Testis (tissue), 5 donors: ENCODE data around the gene ZFC3H1. TPM values are rescaled to one million over a fixed set of nuclear protein-coding genes. Genes with fewer than 3 reads are reported as not detected.

ENCODE experiments used
- DNase-seq: peaks from one replicate; pipeline ENCODE4 v3.0.0-alpha.2; 2019
- H3K27ac ChIP-seq, 2 donors: fragments of 200-600 bp; sonication (generic); one replicate each; pipeline ENCODE4 v1.5.1; 2019
- H3K27me3 ChIP-seq: fragments of 200-600 bp; sonication (generic); one replicate; pipeline ENCODE4 v1.5.1; 2019
- H3K36me3 ChIP-seq: fragments of 200-600 bp; sonication (generic); one replicate; pipeline ENCODE4 v1.5.1; 2017; ENCODE audit warnings: low read depth; ENCODE audit errors: missing control alignments
- H3K4me1 ChIP-seq: fragments of 200-600 bp; sonication (generic); one replicate; pipeline ENCODE4 v1.5.1; 2019
- H3K4me3 ChIP-seq, 2 donors: fragments of 200-600 bp; sonication (generic); one replicate each; pipeline ENCODE4 v1.5.1; 2017 to 2019
- H3K9me3 ChIP-seq: fragments of 200-600 bp; sonication (generic); one replicate; pipeline ENCODE4 v1.5.1; 2017
- POLR2A ChIP-seq: fragments of 450-650 bp; IDR thresholded peaks from one replicate; pipeline ENCODE4 v1.6.1; 2017; ENCODE audit warnings: antibody characterized with exemption, mild to moderate bottlenecking, moderate library complexity
- WGBS, 2 donors: methylation state at CpG; one replicate each; pipeline ENCODE4 v1.1.5; 2018; 5-methylcytosine and 5-hydroxymethylcytosine counted together
- intact Hi-C: fragments of 100-400 bp; cut with DNase I; formaldehyde crosslinking; loops from one replicate; pipeline ENCODE4 v1.15.1; 2023; ENCODE audit warnings: low total_unique reads
- long read RNA-seq, 2 donors: transcript quantifications; one replicate each; lab custom pipeline, GENCODE V29; 2026
- polyA plus RNA-seq: library from polyadenylated mRNA; stranded (reverse); fragments of 350-450 nt; fragmentation: Illumina TruSeq; extraction: RNeasy Lipid Tissue Mini Kit (QIAGEN cat#74804); gene quantifications from one replicate; pipeline ENCODE4 v1.2.3, GENCODE V29; 2014; ENCODE audit warnings: low read depth, low replicate concordance; ENCODE audit not compliant: insufficient read depth
- total RNA-seq, 2 donors: library from RNA; depleted of rRNA; stranded (reverse); fragments of >200 nt; gene quantifications; one replicate each; pipeline ENCODE4 v1.2.3, GENCODE V29; 2016
- TF ChIP-seq, protein P1 (sequence below), 3 experiments: fragments of 450-650 bp in 2 of 3; fragments of 200-600 bp in 1 of 3; sonication (generic) in 1 of 3; IDR thresholded peaks; one replicate each; pipeline ENCODE4 v1.5.1; 2016 to 2019; ENCODE audit warnings: antibody characterized with exemption in 3 of 3, mild to moderate bottlenecking in 2 of 3, moderate library complexity in 1 of 3

ZFC3H1 gene, protein sequence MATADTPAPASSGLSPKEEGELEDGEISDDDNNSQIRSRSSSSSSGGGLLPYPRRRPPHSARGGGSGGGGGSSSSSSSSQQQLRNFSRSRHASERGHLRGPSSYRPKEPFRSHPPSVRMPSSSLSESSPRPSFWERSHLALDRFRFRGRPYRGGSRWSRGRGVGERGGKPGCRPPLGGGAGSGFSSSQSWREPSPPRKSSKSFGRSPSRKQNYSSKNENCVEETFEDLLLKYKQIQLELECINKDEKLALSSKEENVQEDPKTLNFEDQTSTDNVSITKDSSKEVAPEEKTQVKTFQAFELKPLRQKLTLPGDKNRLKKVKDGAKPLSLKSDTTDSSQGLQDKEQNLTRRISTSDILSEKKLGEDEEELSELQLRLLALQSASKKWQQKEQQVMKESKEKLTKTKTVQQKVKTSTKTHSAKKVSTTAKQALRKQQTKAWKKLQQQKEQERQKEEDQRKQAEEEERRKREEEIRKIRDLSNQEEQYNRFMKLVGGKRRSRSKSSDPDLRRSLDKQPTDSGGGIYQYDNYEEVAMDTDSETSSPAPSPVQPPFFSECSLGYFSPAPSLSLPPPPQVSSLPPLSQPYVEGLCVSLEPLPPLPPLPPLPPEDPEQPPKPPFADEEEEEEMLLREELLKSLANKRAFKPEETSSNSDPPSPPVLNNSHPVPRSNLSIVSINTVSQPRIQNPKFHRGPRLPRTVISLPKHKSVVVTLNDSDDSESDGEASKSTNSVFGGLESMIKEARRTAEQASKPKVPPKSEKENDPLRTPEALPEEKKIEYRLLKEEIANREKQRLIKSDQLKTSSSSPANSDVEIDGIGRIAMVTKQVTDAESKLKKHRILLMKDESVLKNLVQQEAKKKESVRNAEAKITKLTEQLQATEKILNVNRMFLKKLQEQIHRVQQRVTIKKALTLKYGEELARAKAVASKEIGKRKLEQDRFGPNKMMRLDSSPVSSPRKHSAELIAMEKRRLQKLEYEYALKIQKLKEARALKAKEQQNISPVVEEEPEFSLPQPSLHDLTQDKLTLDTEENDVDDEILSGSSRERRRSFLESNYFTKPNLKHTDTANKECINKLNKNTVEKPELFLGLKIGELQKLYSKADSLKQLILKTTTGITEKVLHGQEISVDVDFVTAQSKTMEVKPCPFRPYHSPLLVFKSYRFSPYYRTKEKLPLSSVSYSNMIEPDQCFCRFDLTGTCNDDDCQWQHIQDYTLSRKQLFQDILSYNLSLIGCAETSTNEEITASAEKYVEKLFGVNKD (N-terminal part only)
- 100 to 1,000 TPM in 1 of 2 donors, 10 to 100 TPM in 1; 83.7 to 144 TPM for total RNA-seq
- polyA plus RNA-seq = 24.1 TPM
- long read RNA-seq, donor 1, full-length matches to known transcripts = 24 of 81 reads
- long read RNA-seq, donor 1, partial matches to known transcripts = 57 of 81 reads
- long read RNA-seq, donor 1, other reads (novel, unspliced or antisense) = 0 of 81 reads
- long read RNA-seq, donor 2, transcript ZFC3H1-205 (3 exons, 470 nt) = major isoform, 5 of 7 reads
- long read RNA-seq, donor 2, partial matches to known transcripts = 0 of 7 reads
- long read RNA-seq, donor 2, other reads (novel, unspliced or antisense) = 0 of 7 reads

DNA sequence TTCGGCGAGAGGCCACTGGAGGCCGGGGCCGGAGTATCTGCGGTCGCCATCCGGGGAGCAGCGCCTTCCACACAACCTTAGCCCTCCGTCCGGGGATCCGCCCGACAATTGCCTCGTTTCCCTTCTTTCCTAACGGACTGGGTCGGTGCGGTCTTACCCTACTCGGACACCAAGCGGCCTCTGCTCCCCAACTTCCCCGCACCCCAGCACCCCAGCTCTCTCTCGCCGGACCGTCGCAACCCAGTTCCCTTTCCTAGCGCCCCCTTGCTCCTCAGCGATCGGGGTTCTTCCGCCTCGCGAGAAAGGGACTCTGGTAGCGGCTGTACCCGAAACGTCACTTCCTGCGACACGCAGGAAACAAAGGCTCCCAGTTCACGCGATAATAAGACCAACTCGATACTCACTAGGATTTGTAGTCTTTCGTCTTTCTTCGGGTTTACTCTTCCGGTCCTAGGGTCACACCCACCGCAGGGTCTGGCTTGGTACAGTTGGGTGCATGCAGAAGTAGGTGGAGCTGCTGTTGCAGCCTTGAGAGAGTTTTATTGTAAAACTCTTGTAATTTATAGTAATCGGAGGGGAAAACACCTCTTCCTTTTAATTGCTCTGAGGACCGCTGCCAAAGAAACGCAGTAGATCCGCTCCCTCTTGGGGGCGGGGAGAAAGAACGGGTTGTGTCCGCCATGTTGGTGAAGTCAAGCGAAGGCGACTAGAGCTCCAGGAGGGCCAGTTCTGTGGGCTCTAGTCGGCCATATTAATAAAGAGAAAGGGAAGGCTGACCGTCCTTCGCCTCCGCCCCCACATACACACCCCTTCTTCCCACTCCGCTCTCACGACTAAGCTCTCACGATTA lies at the start of gene ZFC3H1, which contains the start of gene THAP2:
Gene ZFC3H1, minus strand, starts transcription at position 288 of the 850 bp plus-strand sequence. Its CDS starts 238 bp downstream, at position 50.
Gene THAP2, plus strand, starts transcription at position 741 of the 850 bp plus-strand sequence. CDS start 209 bp downstream, outside the sequence.
- H3K27me3 ChIP-seq = no peaks in the 10 kb centered on the region
- H3K9me3 ChIP-seq = no peaks in the 10 kb centered on the region
- H3K36me3 ChIP-seq = no peaks in the 10 kb centered on the region
- intact Hi-C loops = no loop called here
- TF ChIP-seq POLR2A = peak; percentile 66
- TF ChIP-seq, protein P1, sequence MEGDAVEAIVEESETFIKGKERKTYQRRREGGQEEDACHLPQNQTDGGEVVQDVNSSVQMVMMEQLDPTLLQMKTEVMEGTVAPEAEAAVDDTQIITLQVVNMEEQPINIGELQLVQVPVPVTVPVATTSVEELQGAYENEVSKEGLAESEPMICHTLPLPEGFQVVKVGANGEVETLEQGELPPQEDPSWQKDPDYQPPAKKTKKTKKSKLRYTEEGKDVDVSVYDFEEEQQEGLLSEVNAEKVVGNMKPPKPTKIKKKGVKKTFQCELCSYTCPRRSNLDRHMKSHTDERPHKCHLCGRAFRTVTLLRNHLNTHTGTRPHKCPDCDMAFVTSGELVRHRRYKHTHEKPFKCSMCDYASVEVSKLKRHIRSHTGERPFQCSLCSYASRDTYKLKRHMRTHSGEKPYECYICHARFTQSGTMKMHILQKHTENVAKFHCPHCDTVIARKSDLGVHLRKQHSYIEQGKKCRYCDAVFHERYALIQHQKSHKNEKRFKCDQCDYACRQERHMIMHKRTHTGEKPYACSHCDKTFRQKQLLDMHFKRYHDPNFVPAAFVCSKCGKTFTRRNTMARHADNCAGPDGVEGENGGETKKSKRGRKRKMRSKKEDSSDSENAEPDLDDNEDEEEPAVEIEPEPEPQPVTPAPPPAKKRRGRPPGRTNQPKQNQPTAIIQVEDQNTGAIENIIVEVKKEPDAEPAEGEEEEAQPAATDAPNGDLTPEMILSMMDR (IDR thresholded peaks at IDR 0.05) = peak in 1 of 3 experiments; percentile 10
- H3K4me3 ChIP-seq = peak within 1 kb of the TSS; percentile 88 to 95
- 1% methylated on average over 46 to 57 of the region's 57 CpGs for WGBS, 2 donors
- peak; percentile 98 for DNase-seq
- H3K27ac ChIP-seq = peak within 1 kb of the TSS; percentile 95 to 97
- peaks cover 11% of the 10 kb centered on the region for H3K4me1 ChIP-seq

DNA sequence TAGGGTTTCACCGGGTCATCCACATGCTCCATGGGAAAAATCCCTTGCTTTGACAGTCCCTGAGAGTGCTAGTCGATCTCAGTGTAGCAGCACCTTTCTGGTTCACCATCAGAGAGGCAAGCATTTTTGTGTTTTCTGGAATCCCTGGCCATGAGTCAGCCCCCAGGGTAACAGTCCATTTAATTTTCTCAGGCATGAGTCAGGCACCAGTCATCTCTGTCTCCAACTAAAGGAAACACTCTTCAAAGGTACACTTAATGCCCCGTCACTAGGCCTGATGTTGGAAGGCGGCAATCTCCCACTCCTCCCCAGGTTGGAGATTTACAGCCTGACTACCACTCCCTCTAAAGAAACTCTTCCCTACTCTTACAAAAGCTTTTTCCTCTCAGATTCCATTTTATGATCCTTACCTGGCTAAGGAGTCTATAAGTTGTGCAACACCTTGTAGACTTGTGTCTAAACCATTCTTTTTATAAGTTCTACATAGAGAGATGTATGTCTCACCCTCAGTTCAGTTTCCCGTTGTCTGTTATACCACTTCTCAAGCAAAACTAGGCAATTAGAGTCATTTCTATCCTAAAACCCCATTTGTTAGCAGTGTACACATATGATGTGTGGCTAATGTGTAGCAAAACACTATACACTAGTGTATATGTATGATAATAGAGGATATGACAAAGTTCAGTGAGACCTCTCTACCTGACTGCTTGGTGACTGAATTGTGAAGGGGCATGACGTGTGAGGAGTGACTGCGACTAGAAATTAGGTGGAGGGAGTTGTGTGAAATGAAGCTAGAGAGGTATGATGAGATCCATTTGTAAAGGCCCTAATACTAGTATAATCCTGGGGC lies 46.9 kb upstream of the ZFC3H1 start:
- no peak for DNase-seq
- Histone ChIP-seq H3K4me3 (no peak overlapping the region), H3K36me3 (no peaks in the 10 kb centered on the region), H3K27ac (no peak overlapping the region), H3K4me1 (no peaks in the 10 kb centered on the region), H3K27me3 (no peaks in the 10 kb centered on the region), H3K9me3 (no peaks in the 10 kb centered on the region)
- intact Hi-C loops = no loop called here
- 90 to 95% methylated on average over 7 of the region's 7 CpGs for WGBS, 2 donors
- no peak for TF ChIP-seq POLR2A
- TF ChIP-seq, protein P1 (IDR thresholded peaks at IDR 0.05) = no peak

DNA sequence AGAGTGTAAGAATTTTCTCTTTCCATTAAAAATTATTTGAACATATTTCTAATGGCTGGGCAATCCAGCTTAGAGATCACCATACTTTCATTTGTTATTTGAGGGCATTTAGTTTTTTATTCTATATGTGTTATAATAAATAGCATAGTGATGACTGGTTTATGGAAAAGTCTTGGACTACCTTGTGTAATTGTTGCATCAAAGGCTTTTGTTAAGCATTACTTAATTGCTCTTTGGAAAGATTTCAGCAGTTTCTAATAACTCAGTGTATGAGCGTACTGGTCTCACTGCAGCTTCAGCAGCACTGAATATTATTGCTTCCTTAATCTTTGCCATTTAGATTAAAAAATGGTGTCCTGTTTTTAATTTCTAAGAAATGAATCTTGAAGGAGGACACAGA lies 45.0 kb upstream of the ZFC3H1 start:
- TF ChIP-seq, protein P1 (IDR thresholded peaks at IDR 0.05) = no peak
- no peak for TF ChIP-seq POLR2A
- no peak for DNase-seq
- no peak overlapping the region for H3K27ac ChIP-seq
- no peaks in the 10 kb centered on the region for H3K27me3 ChIP-seq
- 53 to 96% methylated on average over 1 of the region's 1 CpG for WGBS, 2 donors
- no peaks in the 10 kb centered on the region for H3K9me3 ChIP-seq
- intact Hi-C loops = no loop called here
- H3K4me3 ChIP-seq = no peak overlapping the region
- H3K4me1 ChIP-seq = no peaks in the 10 kb centered on the region
- no peaks in the 10 kb centered on the region for H3K36me3 ChIP-seq
